Stimulated activated CD4-positive, alpha-beta T cell treated with anti-CD3 and anti-CD28 coated beads, Interleukin-12 subunit alpha, Interleukin-12 subunit beta, amount 100 ng/mL, for 48 hours (primary cell): ENCODE data around the gene ZNF90.
A peak's percentile ranks its signal among the peaks of the same experiment; 100 is the strongest.
"Not testable (repeated sequence)": the region's sequence is repeated elsewhere in the genome, so short reads cannot be mapped to it uniquely, and the experiment has no call there.

Experiments used
- DNase-seq, 3 donors: peaks; one replicate each; pipeline ENCODE4 v3.0.0-alpha.2; 2020; ENCODE audit warnings: low read depth in 2 of 3, low spot score in 1 of 3

ZNF90 gene

GRCh38 chr19:20077791-20078463 is at the start of gene ZNF90:
Gene ZNF90, plus strand, starts transcription at chr19:20078000. Its CDS starts 133 bp downstream, at chr19:20078133.
- peak; percentile 77 to 85 (median 81) for DNase-seq

GRCh38 chr19:20028611-20029010 is 49.2 kb upstream of the ZNF90 start:
- DNase-seq = no peak

GRCh38 chr19:20035935-20036334 is 41.9 kb upstream of the ZNF90 start:
- no peak for DNase-seq

- no peak for DNase-seq
Observed at GRCh38 chr19:20038358-20039202, 39.2 kb upstream of the ZNF90 start.

- DNase-seq = peak; percentile 90 to 95 (median 94)
Observed at GRCh38 chr19:20039203-20039723, 38.5 kb upstream of the ZNF90 start, which contains the start of gene ZNF682. Gene ZNF682, minus strand, starts transcription at chr19:20039505. Its CDS starts 160 bp downstream, at chr19:20039345.

GRCh38 chr19:20044663-20045062 is 33.1 kb upstream of the ZNF90 start:
- no peak for DNase-seq

DNA sequence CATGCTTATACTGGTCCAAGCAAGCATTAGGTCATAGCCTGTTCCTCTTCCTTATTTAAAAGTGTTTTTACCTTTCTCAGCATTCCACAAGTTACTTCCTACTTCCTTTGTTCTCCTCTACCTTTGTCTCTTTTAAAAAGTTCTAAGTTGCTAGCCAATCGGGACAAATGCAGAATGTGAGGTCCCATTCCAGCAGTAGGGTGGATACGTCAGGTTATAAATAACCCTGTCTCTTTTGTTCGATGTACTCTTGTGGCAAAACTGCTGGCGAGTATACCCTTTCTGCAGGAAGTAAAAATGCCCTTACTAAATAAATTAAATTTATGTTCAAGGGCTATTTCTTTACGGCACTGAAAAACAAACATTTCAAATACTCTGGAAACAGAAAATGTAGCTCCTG is 32.1 kb upstream of the ZNF90 start:
- not testable (repeated sequence) for DNase-seq

DNA sequence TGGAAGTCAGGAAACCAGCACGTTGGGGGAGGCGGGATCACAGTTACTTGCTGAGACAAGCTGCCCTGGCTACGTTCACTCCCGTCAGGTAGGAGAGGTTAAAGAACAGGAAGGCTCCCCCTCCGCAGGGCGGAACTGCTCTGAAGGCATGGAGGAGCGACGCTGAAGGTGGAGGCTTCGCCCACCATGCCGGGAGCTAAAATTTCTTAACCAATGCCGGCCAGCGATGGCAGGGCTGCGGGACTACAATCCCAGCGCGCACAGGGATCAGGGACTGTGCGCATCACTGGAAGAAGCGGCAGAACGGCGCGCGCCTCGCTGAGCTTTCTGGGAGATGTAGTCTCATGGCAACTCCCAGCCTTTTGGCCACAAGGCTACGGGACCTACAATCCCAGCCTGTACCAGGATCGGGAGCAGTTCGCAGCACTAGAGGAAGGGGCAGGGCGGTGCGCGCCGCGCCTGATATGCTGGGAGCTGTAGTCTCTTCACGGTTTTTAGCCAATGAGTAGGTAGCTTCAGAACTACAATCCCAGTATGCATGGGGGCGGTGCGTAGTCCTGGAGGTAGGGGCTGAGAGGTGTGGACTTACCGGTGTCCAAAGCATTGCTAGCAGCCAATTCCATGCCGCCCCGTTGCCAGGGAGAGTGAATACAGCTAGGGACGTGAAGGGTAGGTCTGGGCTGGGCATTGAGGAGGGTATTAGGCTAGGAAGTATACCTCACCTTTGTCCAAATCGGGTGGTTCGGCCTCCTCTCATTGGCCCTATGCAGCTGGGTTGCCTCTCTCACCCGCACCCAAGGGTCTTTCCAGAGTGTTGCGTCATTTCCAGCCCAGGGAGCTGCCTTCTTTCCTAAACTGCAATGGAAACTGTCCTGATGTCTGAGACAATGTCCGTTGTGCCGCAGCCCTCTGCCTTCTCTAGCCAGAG is 25.7 kb upstream of the ZNF90 start:
- peak; percentile 48 to 63 (median 60) for DNase-seq

GRCh38 chr19:20058738-20059137 is 19.1 kb upstream of the ZNF90 start:
- DNase-seq = not testable (repeated sequence)

GRCh38 chr19:20060282-20060681 is 17.5 kb upstream of the ZNF90 start:
- DNase-seq = no peak

GRCh38 chr19:20066861-20067260 is 10.9 kb upstream of the ZNF90 start:
- DNase-seq = no peak

- DNase-seq = no peak
Observed at GRCh38 chr19:20067943-20068342, 9.9 kb upstream of the ZNF90 start.

- DNase-seq = not testable (repeated sequence)
Observed at GRCh38 chr19:20068559-20068958, 9.2 kb upstream of the ZNF90 start.

GRCh38 chr19:20070691-20071090 is 7.1 kb upstream of the ZNF90 start:
- no peak for DNase-seq

GRCh38 chr19:20072936-20073335 is 4.9 kb upstream of the ZNF90 start:
- DNase-seq = no peak

DNA sequence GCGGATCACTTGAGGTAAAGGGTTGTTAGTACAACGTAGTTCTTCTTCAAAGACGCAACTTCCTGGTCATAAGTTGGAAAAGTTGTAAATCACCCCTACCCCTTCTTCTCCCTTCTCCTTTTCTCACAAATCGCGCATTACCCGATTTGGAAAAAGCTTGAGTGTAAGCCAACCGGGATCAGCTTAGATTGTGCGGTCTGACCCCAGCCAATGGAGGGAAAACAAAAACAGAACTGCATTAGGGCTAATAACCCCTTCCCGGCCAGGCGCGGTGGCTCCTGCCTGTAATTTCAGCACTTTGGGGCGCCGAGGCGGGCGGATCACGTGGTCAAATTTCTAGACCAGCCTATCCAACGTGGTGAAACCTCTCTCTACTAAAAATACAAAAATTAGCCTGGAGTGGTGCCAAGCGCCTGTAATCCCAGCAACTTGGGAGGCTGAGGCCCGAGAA is 806 bp downstream of the ZNF90 start:
- peak in 2 of 3 donors; percentile 5 to 7 for DNase-seq

GRCh38 chr19:20079476-20079875 is 1.7 kb downstream of the ZNF90 start:
- no peak for DNase-seq

DNA sequence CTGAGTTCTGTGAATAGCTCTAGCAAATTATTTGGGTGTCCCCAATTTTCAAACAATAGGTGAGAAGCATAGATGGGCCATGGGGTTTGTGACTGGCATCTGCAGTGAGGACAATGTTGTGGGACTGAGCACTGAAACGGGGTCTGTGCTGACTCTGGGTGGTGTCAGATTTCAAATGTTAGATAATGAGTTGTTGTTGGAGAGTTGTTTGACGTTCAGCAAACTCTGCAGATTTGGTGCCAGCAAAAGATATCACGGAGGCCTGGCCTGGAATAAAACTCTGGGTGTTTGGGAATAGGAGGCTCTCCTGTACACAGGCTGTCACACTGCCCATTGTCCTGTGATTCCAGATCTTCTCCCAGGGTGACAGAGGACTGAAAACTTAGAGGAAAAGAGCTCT is 2.9 kb downstream of the ZNF90 start:
- no peak for DNase-seq

- DNase-seq = not testable (repeated sequence)
Observed at GRCh38 chr19:20082232-20082833, 4.5 kb downstream of the ZNF90 start.

- DNase-seq = not testable (repeated sequence)
Observed at GRCh38 chr19:20082876-20083275, 5.1 kb downstream of the ZNF90 start.
